GM23338 (cell line): ENCODE measurements around the gene RNF128. TPM values are rescaled to one million over a fixed set of nuclear protein-coding genes. Genes with fewer than 3 reads are reported as not detected.

Source experiments
- ATAC-seq: fragments of 200-7000 bp; cut with Tn5 transposase; 3 replicates; pipeline ENCODE4 v1.9.1; 2020
- DNase-seq: peaks from one replicate; pipeline ENCODE4 v3.0.0-alpha.2; 2015; ENCODE audit warnings: low spot score
- H2AFZ ChIP-seq: fragments of 200-600 bp; sonication (generic); 2 replicates; pipeline ENCODE4 v1.8.0; 2016; ENCODE audit warnings: antibody characterized with exemption, mild to moderate bottlenecking, moderate library complexity
- H3F3A ChIP-seq: fragments of 200-600 bp; sonication (generic); replicated peaks from 2 replicates; pipeline ENCODE4 v1.8.0; 2017; ENCODE audit warnings: antibody characterized with exemption, mixed run types, low read depth
- H3K27ac ChIP-seq: fragments of 200-600 bp; sonication (generic); 2 replicates; pipeline ENCODE4 v1.6.1; 2016; ENCODE audit warnings: low read depth
- H3K27me3 ChIP-seq: fragments of 200-600 bp; sonication (generic); 2 replicates; pipeline ENCODE4 v1.8.0; 2016; ENCODE audit warnings: mild to moderate bottlenecking, mixed run types, moderate library complexity; ENCODE audit not compliant: insufficient read depth
- H3K36me3 ChIP-seq: fragments of 200-600 bp; sonication (generic); 2 replicates; pipeline ENCODE4 v1.8.0; 2016; ENCODE audit warnings: mild to moderate bottlenecking; ENCODE audit not compliant: insufficient read depth
- H3K4me1 ChIP-seq: fragments of 200-600 bp; sonication (generic); 2 replicates; pipeline ENCODE4 v1.8.0; 2016; ENCODE audit warnings: mild to moderate bottlenecking, moderate library complexity; ENCODE audit not compliant: insufficient read depth
- H3K4me2 ChIP-seq: fragments of 200-600 bp; sonication (generic); 2 replicates; pipeline ENCODE4 v1.7.1; 2017; ENCODE audit warnings: mixed run types
- H3K4me3 ChIP-seq: fragments of 200-600 bp; sonication (generic); 2 replicates; pipeline ENCODE4 v1.6.1; 2016; ENCODE audit warnings: mixed run types
- H3K79me2 ChIP-seq: fragments of 200-600 bp; sonication (generic); replicated peaks from 2 replicates; pipeline ENCODE4 v1.8.0; 2017; ENCODE audit warnings: mild to moderate bottlenecking; ENCODE audit not compliant: insufficient read depth
- H3K9me2 ChIP-seq: fragments of 200-600 bp; sonication (generic); 2 replicates; pipeline ENCODE4 v1.8.0; 2017; ENCODE audit not compliant: insufficient read depth
- H4K20me1 ChIP-seq: fragments of 200-600 bp; sonication (generic); replicated peaks from 2 replicates; pipeline ENCODE4 v1.8.0; 2017; ENCODE audit warnings: mild to moderate bottlenecking; ENCODE audit not compliant: insufficient read depth
- H3K27ac Mint-ChIP-seq: 2 replicates; pipeline ENCODE4 v1.8.0; 2020; ENCODE audit warnings: inconsistent platforms, mild to moderate bottlenecking, moderate library complexity, mixed read lengths
- H3K27me3 Mint-ChIP-seq: 3 replicates; pipeline ENCODE4 v1.8.0; 2022; ENCODE audit warnings: low read depth, mild to moderate bottlenecking, moderate library complexity, mixed read lengths, inconsistent platforms; ENCODE audit not compliant: insufficient read depth, poor library complexity
- H3K36me3 Mint-ChIP-seq: 3 replicates; pipeline ENCODE4 v1.8.0; 2021; ENCODE audit warnings: low read depth, mild to moderate bottlenecking, inconsistent platforms, moderate library complexity, mixed read lengths
- H3K4me1 Mint-ChIP-seq: 3 replicates; pipeline ENCODE4 v1.8.0; 2020; ENCODE audit warnings: mild to moderate bottlenecking, inconsistent platforms, mixed read lengths
- H3K4me3 Mint-ChIP-seq: 3 replicates; pipeline ENCODE4 v1.8.0; 2021; ENCODE audit warnings: moderate library complexity, mild to moderate bottlenecking, inconsistent platforms, mixed read lengths
- H3K9me3 Mint-ChIP-seq: 3 replicates; pipeline ENCODE4 v1.8.0; 2020; ENCODE audit warnings: moderate library complexity, mild to moderate bottlenecking, inconsistent platforms, mixed read lengths
- CREB1 ChIP-seq: fragments of 250-450 bp; sonication (Bioruptor Pico); IDR thresholded peaks from 2 replicates; pipeline ENCODE4 v1.5.0; 2020; ENCODE audit warnings: low read depth, mild to moderate bottlenecking, moderate library complexity
- EZH2phosphoT487 ChIP-seq: fragments of 200-600 bp; sonication (generic); IDR thresholded peaks from one replicate; pipeline ENCODE4 v1.8.1; 2018; ENCODE audit warnings: antibody characterized with exemption; ENCODE audit not compliant: unreplicated experiment
- STAT1 ChIP-seq: IDR thresholded peaks from one replicate; pipeline ENCODE4 v1.6.1; 2016; ENCODE audit warnings: antibody characterized with exemption; ENCODE audit not compliant: unreplicated experiment
- ZNF114 ChIP-seq: fragments of 250-450 bp; sonication (Bioruptor Pico); IDR thresholded peaks from 2 replicates; pipeline ENCODE4 v1.5.0; 2020; ENCODE audit warnings: mild to moderate bottlenecking, moderate library complexity
- ZNF331 ChIP-seq: fragments of 250-450 bp; sonication (Bioruptor Pico); IDR thresholded peaks from 2 replicates; pipeline ENCODE4 v1.5.0; 2020; ENCODE audit warnings: low read depth, mild to moderate bottlenecking, moderate library complexity
- polyA plus RNA-seq: library from polyadenylated mRNA; unstranded; fragments of >200 nt; fragmentation: Nextera tagmentation; extraction: Ambion mirVana; gene quantifications from 2 replicates; pipeline ENCODE4 v1.2.1, GENCODE V29; 2016
- total RNA-seq: library from RNA; depleted of rRNA; stranded (reverse); fragments of >200 nt; shearing (Covaris generic); gene quantifications from 2 replicates; pipeline ENCODE4 v1.2.3, GENCODE V29; 2014
- TF ChIP-seq, protein P1 (sequence below), 2 experiments: fragments of 200-600 bp in 1 of 2; sonication (generic) in 1 of 2; conservative IDR thresholded peaks; 2 replicates each; pipeline versions ENCODE4 v1.5.1 to v1.6.1; 2016 to 2017; ENCODE audit warnings: antibody characterized with exemption in 2 of 2, low read depth in 2 of 2, mild to moderate bottlenecking in 2 of 2, moderate library complexity in 1 of 2
- TF ChIP-seq, protein P2 (sequence below): fragments of 250-450 bp; sonication (Bioruptor Pico); IDR thresholded peaks from 2 replicates; pipeline ENCODE4 v1.5.0; 2020; ENCODE audit warnings: mild to moderate bottlenecking, moderate library complexity

Gene RNF128
- total and polyA plus RNA-seq, 2 experiments from 2014 or later = 1.2 to 3.2 TPM

DNA sequence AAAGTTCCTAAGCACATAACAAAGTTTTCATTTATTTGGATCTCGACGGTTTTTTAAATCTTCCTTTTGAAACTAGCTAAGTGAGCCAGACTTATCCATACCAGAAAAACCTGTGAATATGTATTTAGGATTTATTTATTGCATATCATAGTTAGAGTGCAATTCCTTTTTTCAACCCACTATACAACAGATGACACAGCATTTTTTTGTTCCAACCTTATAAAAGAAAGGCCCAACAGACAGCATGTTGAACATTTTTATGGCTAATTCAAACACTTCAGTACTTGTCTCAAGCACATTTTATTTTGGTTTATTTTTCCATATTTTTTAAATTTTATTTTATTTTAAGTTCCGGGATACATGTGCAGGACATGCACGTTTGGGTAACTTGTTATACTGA lies 15.1 kb upstream of the RNF128 start:
- H3K4me3 Mint-ChIP-seq = no peak overlapping the region
- no peaks in the 10 kb centered on the region for H3K36me3 ChIP-seq
- H4K20me1 ChIP-seq = no peaks in the 10 kb centered on the region
- H3K27ac ChIP-seq = no peak overlapping the region
- no peak overlapping the region for H3K4me2 ChIP-seq
- no peak overlapping the region for H3K4me3 ChIP-seq
- no peaks in the 10 kb centered on the region for H3K9me2 ChIP-seq
- H3K4me1 Mint-ChIP-seq = no peaks in the 10 kb centered on the region; the same call in 2 of the 3 replicates
- DNase-seq (no peak), ATAC-seq (no peak)
- TF ChIP-seq CREB1 (no peak), STAT1 (no peak), ZNF331 (no peak), EZH2phosphoT487 (no peak), ZNF114 (CRISPR knock-in tag) (no peak)
- TF ChIP-seq, protein P1, sequence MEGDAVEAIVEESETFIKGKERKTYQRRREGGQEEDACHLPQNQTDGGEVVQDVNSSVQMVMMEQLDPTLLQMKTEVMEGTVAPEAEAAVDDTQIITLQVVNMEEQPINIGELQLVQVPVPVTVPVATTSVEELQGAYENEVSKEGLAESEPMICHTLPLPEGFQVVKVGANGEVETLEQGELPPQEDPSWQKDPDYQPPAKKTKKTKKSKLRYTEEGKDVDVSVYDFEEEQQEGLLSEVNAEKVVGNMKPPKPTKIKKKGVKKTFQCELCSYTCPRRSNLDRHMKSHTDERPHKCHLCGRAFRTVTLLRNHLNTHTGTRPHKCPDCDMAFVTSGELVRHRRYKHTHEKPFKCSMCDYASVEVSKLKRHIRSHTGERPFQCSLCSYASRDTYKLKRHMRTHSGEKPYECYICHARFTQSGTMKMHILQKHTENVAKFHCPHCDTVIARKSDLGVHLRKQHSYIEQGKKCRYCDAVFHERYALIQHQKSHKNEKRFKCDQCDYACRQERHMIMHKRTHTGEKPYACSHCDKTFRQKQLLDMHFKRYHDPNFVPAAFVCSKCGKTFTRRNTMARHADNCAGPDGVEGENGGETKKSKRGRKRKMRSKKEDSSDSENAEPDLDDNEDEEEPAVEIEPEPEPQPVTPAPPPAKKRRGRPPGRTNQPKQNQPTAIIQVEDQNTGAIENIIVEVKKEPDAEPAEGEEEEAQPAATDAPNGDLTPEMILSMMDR (conservative IDR thresholded peaks at IDR 0.05; ENCODE audit: low read depth in 2 of 2) = no peak
- TF ChIP-seq, protein P2, sequence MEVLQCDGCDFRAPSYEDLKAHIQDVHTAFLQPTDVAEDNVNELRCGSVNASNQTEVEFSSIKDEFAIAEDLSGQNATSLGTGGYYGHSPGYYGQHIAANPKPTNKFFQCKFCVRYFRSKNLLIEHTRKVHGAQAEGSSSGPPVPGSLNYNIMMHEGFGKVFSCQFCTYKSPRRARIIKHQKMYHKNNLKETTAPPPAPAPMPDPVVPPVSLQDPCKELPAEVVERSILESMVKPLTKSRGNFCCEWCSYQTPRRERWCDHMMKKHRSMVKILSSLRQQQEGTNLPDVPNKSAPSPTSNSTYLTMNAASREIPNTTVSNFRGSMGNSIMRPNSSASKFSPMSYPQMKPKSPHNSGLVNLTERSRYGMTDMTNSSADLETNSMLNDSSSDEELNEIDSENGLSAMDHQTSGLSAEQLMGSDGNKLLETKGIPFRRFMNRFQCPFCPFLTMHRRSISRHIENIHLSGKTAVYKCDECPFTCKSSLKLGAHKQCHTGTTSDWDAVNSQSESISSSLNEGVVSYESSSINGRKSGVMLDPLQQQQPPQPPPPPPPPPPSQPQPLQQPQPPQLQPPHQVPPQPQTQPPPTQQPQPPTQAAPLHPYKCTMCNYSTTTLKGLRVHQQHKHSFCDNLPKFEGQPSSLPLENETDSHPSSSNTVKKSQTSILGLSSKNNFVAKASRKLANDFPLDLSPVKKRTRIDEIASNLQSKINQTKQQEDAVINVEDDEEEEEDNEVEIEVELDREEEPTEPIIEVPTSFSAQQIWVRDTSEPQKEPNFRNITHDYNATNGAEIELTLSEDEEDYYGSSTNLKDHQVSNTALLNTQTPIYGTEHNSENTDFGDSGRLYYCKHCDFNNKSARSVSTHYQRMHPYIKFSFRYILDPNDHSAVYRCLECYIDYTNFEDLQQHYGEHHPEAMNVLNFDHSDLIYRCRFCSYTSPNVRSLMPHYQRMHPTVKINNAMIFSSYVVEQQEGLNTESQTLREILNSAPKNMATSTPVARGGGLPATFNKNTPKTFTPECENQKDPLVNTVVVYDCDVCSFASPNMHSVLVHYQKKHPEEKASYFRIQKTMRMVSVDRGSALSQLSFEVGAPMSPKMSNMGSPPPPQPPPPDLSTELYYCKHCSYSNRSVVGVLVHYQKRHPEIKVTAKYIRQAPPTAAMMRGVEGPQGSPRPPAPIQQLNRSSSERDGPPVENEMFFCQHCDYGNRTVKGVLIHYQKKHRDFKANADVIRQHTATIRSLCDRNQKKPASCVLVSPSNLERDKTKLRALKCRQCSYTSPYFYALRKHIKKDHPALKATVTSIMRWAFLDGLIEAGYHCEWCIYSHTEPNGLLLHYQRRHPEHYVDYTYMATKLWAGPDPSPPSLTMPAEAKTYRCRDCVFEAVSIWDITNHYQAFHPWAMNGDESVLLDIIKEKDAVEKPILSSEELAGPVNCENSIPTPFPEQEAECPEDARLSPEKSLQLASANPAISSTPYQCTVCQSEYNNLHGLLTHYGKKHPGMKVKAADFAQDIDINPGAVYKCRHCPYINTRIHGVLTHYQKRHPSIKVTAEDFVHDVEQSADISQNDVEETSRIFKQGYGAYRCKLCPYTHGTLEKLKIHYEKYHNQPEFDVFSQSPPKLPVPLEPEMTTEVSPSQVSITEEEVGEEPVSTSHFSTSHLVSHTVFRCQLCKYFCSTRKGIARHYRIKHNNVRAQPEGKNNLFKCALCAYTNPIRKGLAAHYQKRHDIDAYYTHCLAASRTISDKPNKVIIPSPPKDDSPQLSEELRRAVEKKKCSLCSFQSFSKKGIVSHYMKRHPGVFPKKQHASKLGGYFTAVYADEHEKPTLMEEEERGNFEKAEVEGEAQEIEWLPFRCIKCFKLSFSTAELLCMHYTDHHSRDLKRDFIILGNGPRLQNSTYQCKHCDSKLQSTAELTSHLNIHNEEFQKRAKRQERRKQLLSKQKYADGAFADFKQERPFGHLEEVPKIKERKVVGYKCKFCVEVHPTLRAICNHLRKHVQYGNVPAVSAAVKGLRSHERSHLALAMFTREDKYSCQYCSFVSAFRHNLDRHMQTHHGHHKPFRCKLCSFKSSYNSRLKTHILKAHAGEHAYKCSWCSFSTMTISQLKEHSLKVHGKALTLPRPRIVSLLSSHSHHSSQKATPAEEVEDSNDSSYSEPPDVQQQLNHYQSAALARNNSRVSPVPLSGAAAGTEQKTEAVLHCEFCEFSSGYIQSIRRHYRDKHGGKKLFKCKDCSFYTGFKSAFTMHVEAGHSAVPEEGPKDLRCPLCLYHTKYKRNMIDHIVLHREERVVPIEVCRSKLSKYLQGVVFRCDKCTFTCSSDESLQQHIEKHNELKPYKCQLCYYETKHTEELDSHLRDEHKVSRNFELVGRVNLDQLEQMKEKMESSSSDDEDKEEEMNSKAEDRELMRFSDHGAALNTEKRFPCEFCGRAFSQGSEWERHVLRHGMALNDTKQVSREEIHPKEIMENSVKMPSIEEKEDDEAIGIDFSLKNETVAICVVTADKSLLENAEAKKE (CRISPR knock-in tag) = no peak
- H3K4me1 ChIP-seq = no peaks in the 10 kb centered on the region
- no peaks in the 10 kb centered on the region for H3K27me3 ChIP-seq
- no peaks in the 10 kb centered on the region for H3K79me2 ChIP-seq
- no peaks in the 10 kb centered on the region for H3K27me3 Mint-ChIP-seq
- H3K27ac Mint-ChIP-seq = no peak overlapping the region
- H3K9me3 Mint-ChIP-seq = no peaks in the 10 kb centered on the region
- H3K36me3 Mint-ChIP-seq = no peaks in the 10 kb centered on the region
- H2AFZ ChIP-seq = no peak overlapping the region
- no peaks in the 10 kb centered on the region for H3F3A ChIP-seq
